Astrocyte (in vitro differentiated cells and primary cell): Measurements from ENCODE around the gene DARS1.

Experiments
- EZH2 ChIP-seq: IDR thresholded peaks from 2 replicates; pipeline ENCODE4 v1.6.1; 2012; ENCODE audit warnings: mild to moderate bottlenecking, low read length, inconsistent platforms; ENCODE audit not compliant: insufficient read depth
- TF ChIP-seq, protein P1 (sequence below): IDR thresholded peaks from 2 replicates; pipeline ENCODE4 v1.5.1; 2011; ENCODE audit warnings: low read depth, mild to moderate bottlenecking, inconsistent platforms, low read length, moderate library complexity; ENCODE audit not compliant: insufficient read depth

DNA sequence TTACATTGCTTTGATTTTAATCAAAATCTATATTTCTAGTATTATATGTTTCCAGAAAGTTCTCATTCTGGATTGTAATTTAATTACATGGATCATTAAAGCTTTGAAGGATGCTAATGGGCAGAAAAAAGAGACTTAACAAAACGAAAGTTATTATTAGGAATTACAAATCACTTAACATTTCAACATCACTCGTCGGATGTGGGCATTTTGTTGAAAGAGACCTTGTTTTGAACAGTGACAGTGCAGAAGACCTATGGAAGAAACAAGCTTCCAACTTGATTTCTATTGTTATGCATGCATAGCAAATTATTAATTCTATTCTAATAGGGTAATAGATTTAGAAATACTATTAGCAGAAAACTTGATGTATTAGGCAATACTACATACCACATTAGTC lies 31.4 kb upstream of the DARS1 start:
- TF ChIP-seq EZH2, result no peak
- TF ChIP-seq, protein P1, sequence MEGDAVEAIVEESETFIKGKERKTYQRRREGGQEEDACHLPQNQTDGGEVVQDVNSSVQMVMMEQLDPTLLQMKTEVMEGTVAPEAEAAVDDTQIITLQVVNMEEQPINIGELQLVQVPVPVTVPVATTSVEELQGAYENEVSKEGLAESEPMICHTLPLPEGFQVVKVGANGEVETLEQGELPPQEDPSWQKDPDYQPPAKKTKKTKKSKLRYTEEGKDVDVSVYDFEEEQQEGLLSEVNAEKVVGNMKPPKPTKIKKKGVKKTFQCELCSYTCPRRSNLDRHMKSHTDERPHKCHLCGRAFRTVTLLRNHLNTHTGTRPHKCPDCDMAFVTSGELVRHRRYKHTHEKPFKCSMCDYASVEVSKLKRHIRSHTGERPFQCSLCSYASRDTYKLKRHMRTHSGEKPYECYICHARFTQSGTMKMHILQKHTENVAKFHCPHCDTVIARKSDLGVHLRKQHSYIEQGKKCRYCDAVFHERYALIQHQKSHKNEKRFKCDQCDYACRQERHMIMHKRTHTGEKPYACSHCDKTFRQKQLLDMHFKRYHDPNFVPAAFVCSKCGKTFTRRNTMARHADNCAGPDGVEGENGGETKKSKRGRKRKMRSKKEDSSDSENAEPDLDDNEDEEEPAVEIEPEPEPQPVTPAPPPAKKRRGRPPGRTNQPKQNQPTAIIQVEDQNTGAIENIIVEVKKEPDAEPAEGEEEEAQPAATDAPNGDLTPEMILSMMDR, result no peak
